ENCODE measurements around the gene ABCC1.

DNA sequence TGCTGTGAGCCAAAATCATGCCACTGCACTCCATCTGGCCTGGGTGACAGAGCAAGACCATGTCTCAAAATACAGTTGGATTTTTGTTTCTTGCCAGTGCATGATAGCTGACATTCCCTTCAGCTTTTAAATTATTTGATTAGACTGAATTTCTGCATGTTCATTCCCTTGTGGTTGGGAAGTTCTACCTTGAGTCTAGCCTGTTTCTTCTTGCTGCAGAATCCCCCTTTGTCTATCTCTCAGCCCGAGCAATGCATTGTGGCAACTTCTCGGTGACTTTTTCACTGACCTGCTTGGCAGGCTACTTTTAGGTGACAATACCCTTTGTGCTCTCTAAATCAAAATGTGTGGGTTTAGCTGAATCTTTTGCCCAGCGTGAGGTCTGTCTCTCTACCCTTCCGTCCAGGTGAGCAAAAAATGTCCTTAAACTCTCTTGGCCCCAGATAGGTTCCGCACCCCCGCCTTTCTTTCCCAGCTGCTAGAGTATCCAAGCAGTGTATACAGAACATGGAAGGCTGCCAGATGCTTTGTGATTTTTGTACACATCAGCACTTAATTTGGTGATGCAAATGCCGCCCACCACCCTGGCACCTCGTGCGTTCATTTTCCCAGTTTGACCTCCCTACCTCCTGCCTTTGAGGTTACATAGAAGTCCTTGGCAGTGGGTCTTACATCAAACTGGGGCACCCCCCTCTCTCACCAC lies 143.7 kb downstream of the ABCC1 start:
- TF ChIP-seq POLR2A (IDR thresholded peaks at IDR 0.05; ENCODE audit: low read length): no peak
- no peak for TF ChIP-seq GATA1 (IDR thresholded peaks at IDR 0.05; ENCODE audit: low read depth, low read length)
